ENCODE data around the gene DMP1. TPM values are rescaled to one million over a fixed set of nuclear protein-coding genes. Genes with fewer than 3 reads are reported as not detected.

Gene DMP1
- polyA plus RNA-seq, 1 experiment, result not detected

- CTCF ChIA-PET, result no interaction called here
- Histone ChIP-seq H3K4me3 (ENCODE audit: low read depth, low read length) (no peak overlapping the region), H3K27me3 (ENCODE audit: control insufficient read depth, insufficient read depth, low read length) (no peaks in the 10 kb centered on the region; the same call in 1 of the 2 replicates), H3K36me3 (ENCODE audit: control insufficient read depth, insufficient read depth, low read length) (no peaks in the 10 kb centered on the region)
- POLR2A ChIA-PET, result no interaction called here
- no peak for TF ChIP-seq CTCF (IDR thresholded peaks at IDR 0.05; ENCODE audit: insufficient read depth, low read depth, low read length)
- DNase-seq (ENCODE audit: low read depth), result no peak
These were observed 30.0 kb upstream of the DMP1 start for GRCh38 chr4:87620086-87620485.

GRCh38 chr4:87620491-87620890 is 29.6 kb upstream of the DMP1 start:
- POLR2A ChIA-PET, result no interaction called here
- CTCF ChIA-PET, result no interaction called here

GRCh38 chr4:87622303-87622702 is 27.8 kb upstream of the DMP1 start:
- CTCF ChIA-PET, result no interaction called here
- Histone ChIP-seq H3K36me3 (ENCODE audit: control insufficient read depth, insufficient read depth, low read length) (no peaks in the 10 kb centered on the region), H3K27me3 (ENCODE audit: control insufficient read depth, insufficient read depth, low read length) (no peaks in the 10 kb centered on the region; the same call in 1 of the 2 replicates), H3K4me3 (ENCODE audit: low read depth, low read length) (no peak overlapping the region)
- no peak for TF ChIP-seq CTCF (IDR thresholded peaks at IDR 0.05; ENCODE audit: insufficient read depth, low read depth, low read length)
- no peak for DNase-seq (ENCODE audit: low read depth)
- POLR2A ChIA-PET, result no interaction called here

More at GRCh38 chr4:87620491-87620890, 29.6 kb upstream of the DMP1 start:
- H3K27me3 ChIP-seq (ENCODE audit: control insufficient read depth, insufficient read depth, low read length), result no peaks in the 10 kb centered on the region; the same call in 1 of the 2 replicates
- DNase-seq (ENCODE audit: low read depth), result no peak
- no peaks in the 10 kb centered on the region for H3K36me3 ChIP-seq (ENCODE audit: control insufficient read depth, insufficient read depth, low read length)
- TF ChIP-seq CTCF (IDR thresholded peaks at IDR 0.05; ENCODE audit: insufficient read depth, low read depth, low read length), result no peak
- H3K4me3 ChIP-seq (ENCODE audit: low read depth, low read length), result no peak overlapping the region

GRCh38 chr4:87624698-87625097 is 25.4 kb upstream of the DMP1 start:
- DNase-seq (ENCODE audit: low read depth), result no peak
- no peaks in the 10 kb centered on the region; the same call in 1 of the 2 replicates for H3K27me3 ChIP-seq (ENCODE audit: control insufficient read depth, insufficient read depth, low read length)
- CTCF ChIA-PET, result interaction anchor here (0.6 to 1.8 kb wide), 3 partner anchors 8 to 225 kb away, joined by 3 read pairs; no protein-coding TSS in a partner anchor
- H3K4me3 ChIP-seq (ENCODE audit: low read depth, low read length), result no peak overlapping the region
- no peak for TF ChIP-seq CTCF (IDR thresholded peaks at IDR 0.05; ENCODE audit: insufficient read depth, low read depth, low read length)
- POLR2A ChIA-PET, result no interaction called here
- no peaks in the 10 kb centered on the region for H3K36me3 ChIP-seq (ENCODE audit: control insufficient read depth, insufficient read depth, low read length)

- ChIA-PET CTCF (no interaction called here), POLR2A (no interaction called here)
- no peaks in the 10 kb centered on the region for H3K27me3 ChIP-seq (ENCODE audit: control insufficient read depth, insufficient read depth, low read length)
- no peak for DNase-seq (ENCODE audit: low read depth)
- H3K4me3 ChIP-seq (ENCODE audit: low read depth, low read length), result no peak overlapping the region
- TF ChIP-seq CTCF (IDR thresholded peaks at IDR 0.05; ENCODE audit: insufficient read depth, low read depth, low read length), result no peak
- H3K36me3 ChIP-seq (ENCODE audit: control insufficient read depth, insufficient read depth, low read length), result no peaks in the 10 kb centered on the region
These were observed 18.4 kb upstream of the DMP1 start for GRCh38 chr4:87631668-87632067.

Measured in BJ (cell line).